Heart right ventricle (tissue), 16 donors: ENCODE measurements around the gene USP14. TPM values are rescaled to one million over a fixed set of nuclear protein-coding genes. Genes with fewer than 3 reads are reported as not detected.

Source experiments
- ATAC-seq, 8 donors: fragments of 200-7000 bp; cut with Tn5 transposase; one replicate each; pipeline ENCODE4 v1.9.1; 2020; ENCODE audit warnings: mild to moderate bottlenecking in 8 of 8, moderate library complexity in 8 of 8, moderate number of reproducible peaks in 1 of 8
- DNase-seq, 2 donors: peaks; one replicate each; pipeline ENCODE4 v3.0.0-alpha.2; 2020
- H3K27ac ChIP-seq, 10 donors: fragments of 200-600 bp; sonication (generic) in 2 of 10; one replicate each; pipeline versions ENCODE4 v1.5.0 to v1.8.0; 2020 to 2022; ENCODE audit warnings: mild to moderate bottlenecking in 3 of 10
- H3K27me3 ChIP-seq, 7 donors: fragments of 200-600 bp; one replicate each; pipeline ENCODE4 v1.8.0; 2021 to 2022; ENCODE audit warnings: mild to moderate bottlenecking in 2 of 7
- H3K36me3 ChIP-seq, 9 donors: fragments of 200-600 bp; sonication (generic) in 1 of 9; one replicate each; pipeline versions ENCODE4 v1.5.0 to v1.8.0; 2020 to 2022; ENCODE audit warnings: mild to moderate bottlenecking in 2 of 9
- H3K4me1 ChIP-seq, 9 donors: fragments of 200-600 bp; sonication (generic) in 1 of 9; one replicate each; pipeline versions ENCODE4 v1.5.0 to v1.8.0; 2020 to 2022; ENCODE audit warnings: mild to moderate bottlenecking in 4 of 9
- H3K4me3 ChIP-seq, 10 donors: fragments of 200-600 bp; sonication (generic) in 2 of 10; one replicate each; pipeline versions ENCODE4 v1.5.0 to v1.8.0; 2020 to 2022; ENCODE audit warnings: mild to moderate bottlenecking in 7 of 10, moderate library complexity in 2 of 10
- H3K9me3 ChIP-seq, 11 donors: fragments of 200-600 bp in 10 of 11; sonication (generic) in 2 of 11; one replicate each; pipeline versions ENCODE4 v1.5.0 to v1.8.0; 2013 to 2022; ENCODE audit warnings: mild to moderate bottlenecking in 2 of 11, control low read depth in 1 of 11, moderate library complexity in 1 of 11
- WGBS, 2 donors: extraction: QIAGEN DNeasy Blood & Tissue Kit; methylation state at CpG; one replicate each; pipeline ENCODE4 v1.1.7; 2013; ENCODE audit warnings: inconsistent platforms in 1 of 2; 5-methylcytosine and 5-hydroxymethylcytosine counted together
- intact Hi-C, 10 donors: fragments of 100-400 bp; cut with DNase I; formaldehyde crosslinking; loops; one replicate each; pipeline versions ENCODE4 v1.11.1 to v1.14.2; 2022
- polyA plus RNA-seq, 2 donors: library from polyadenylated mRNA; stranded (reverse); fragments of 200-250 nt; gene quantifications; one replicate each; pipeline ENCODE4 v1.2.3, GENCODE V29; 2013
- total RNA-seq, 10 donors: library from RNA; stranded (reverse); fragmentation: NEBNext Ultra II Directional in 3 of 10; extraction: Animal tissue kit (Norgen Biotek cat#: 25700) in 3 of 10; gene quantifications; one replicate each; pipeline versions ENCODE4 v1.2.1 to v1.2.4, GENCODE V29; 2021 to 2023
- TF ChIP-seq, protein P1 (sequence below), 9 donors: fragments of 200-600 bp; sonication (generic) in 2 of 9; IDR thresholded peaks; one replicate each; pipeline versions ENCODE4 v1.5.0 to v1.8.0; 2021 to 2022; ENCODE audit warnings: antibody characterized with exemption in 9 of 9, mild to moderate bottlenecking in 5 of 9, moderate library complexity in 1 of 9
- donor health status: Arrhythmogenic right ventricular cardiomyopathy.
- donor health status: ischemic (EF 13 %, LVEDD 7.1; RV severe dilation, severe dysfunction).
- donor health status: healthy with polysubstance abuse.
- donor health status: DM: no; HTN: yes; CAD: no.
- donor health status: DM: no; HTN: no; CAD: no.
- donor health status: ischemic (EF 25% LVEDD 6.9; RV normal size, moderate dysfunction).
- donor health status: ischemic (EF 25% LVEDD 5.7; RV mildly dilated, moderate dysfunction).
- donor health status: healthy.
- donor health status: DM: yes; HTN: yes; CAD: no.
- donor health status: Ischemic cardiomyopathy.
- donor health status: ischemic (EF 35%, LVEDD 5.7; RV mildly dilated, moderate dysfunction).
- donor health status: nonischemic (EF 11% LVEDD 7.7; RV severe dilation, severe dysfunction).
- donor health status: DM: yes; HTN: yes; CAD: no.
- donor health status: PGD.
- donor health status: ischemic (EF 29% LVEDD 5.4; RV normal size, mild dysfunction).
- donor health status: nonischemic (EF 23%, LVEDD 6.1; RV moderate dilation, normal function).

The USP14 gene
- total and polyA plus RNA-seq, 12 donors, result 15.3 to 53.3 (median 48.4) TPM

DNA sequence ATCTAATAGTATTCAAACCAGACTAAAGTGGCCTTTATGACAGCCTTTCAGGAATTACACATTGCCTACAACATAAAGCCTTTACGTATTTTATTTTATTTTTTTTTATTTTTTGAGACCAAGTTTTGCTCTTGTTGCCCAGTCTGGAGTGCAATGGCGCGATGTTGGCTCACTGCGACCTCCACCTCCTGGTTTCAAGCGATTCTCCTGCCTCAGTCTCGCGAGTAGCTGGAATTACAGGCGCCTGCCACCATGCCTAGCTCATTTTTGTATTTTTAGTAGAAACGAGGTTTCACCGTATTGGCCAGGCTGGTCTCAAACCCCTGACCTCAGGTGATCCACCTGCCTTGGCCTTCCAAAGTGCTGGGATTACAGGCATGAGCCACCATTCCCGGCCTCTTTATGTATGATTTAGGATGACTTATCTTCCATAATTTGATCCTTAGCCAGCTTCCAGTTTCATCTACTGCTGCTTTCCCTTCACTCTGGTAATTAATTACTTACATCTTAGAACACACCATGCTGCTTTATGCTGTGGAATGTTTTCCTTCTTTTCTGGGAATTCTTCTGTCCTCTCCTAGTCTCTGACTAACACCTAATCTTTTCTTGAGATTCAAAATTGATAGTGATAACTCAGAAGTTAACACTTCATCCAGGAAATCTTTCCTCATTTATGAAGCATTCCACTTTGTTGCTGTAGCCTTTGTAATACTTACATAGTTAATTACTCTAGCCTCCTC, 2.6 kb downstream of the USP14 start:
- H3K4me1 ChIP-seq, result peaks cover 0 to 31% (median 24%) of the 10 kb centered on the region in 9 donors
- DNase-seq (no peak), ATAC-seq (no peak)
- TF ChIP-seq, protein P1, sequence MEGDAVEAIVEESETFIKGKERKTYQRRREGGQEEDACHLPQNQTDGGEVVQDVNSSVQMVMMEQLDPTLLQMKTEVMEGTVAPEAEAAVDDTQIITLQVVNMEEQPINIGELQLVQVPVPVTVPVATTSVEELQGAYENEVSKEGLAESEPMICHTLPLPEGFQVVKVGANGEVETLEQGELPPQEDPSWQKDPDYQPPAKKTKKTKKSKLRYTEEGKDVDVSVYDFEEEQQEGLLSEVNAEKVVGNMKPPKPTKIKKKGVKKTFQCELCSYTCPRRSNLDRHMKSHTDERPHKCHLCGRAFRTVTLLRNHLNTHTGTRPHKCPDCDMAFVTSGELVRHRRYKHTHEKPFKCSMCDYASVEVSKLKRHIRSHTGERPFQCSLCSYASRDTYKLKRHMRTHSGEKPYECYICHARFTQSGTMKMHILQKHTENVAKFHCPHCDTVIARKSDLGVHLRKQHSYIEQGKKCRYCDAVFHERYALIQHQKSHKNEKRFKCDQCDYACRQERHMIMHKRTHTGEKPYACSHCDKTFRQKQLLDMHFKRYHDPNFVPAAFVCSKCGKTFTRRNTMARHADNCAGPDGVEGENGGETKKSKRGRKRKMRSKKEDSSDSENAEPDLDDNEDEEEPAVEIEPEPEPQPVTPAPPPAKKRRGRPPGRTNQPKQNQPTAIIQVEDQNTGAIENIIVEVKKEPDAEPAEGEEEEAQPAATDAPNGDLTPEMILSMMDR (IDR thresholded peaks at IDR 0.05), result no peak
- H3K27ac ChIP-seq, result no peak overlapping the region
- H3K36me3 ChIP-seq, result peaks cover 0 to 37% (median 7%) of the 10 kb centered on the region in 9 donors
- intact Hi-C loops, result no loop called here
- H3K9me3 ChIP-seq, result no peaks in the 10 kb centered on the region
- WGBS, 2 donors, result 91 to 92% methylated on average over 11 of the region's 11 CpGs
- no peaks in the 10 kb centered on the region for H3K27me3 ChIP-seq
- H3K4me3 ChIP-seq, result no peak overlapping the region

DNA sequence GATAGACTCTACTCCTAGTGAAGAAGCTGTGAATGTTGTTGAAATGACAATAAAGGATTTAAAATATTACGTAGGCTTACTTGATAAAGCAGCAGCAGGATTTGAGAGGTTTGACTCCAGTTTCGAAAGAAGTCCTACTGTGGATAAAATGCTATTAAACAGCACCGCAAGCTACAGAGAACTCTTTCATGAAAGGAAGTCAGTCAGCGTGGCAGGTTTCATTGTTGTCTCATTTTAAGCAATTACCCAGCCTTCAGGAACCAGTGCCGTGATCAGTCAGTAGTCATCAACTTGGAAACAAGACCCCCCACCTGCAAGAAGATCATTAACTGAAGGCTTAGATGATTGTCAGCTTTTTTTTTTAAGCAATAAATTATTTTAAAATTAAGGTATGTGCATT, 14.0 kb downstream of the USP14 start:
- H3K27ac ChIP-seq, result no peak overlapping the region
- no peak for DNase-seq
- intact Hi-C loops, result no loop called here
- H3K36me3 ChIP-seq, result peaks cover 0 to 79% (median 27%) of the 10 kb centered on the region in 9 donors
- ATAC-seq, result no peak
- no peaks in the 10 kb centered on the region for H3K9me3 ChIP-seq
- no peak overlapping the region for H3K4me3 ChIP-seq
- H3K4me1 ChIP-seq, result peaks cover 0 to 7% (median 0%) of the 10 kb centered on the region in 9 donors
- TF ChIP-seq, protein P1 (IDR thresholded peaks at IDR 0.05), result no peak
- 89 to 92% methylated on average over 5 of the region's 5 CpGs for WGBS, 2 donors
- no peaks in the 10 kb centered on the region for H3K27me3 ChIP-seq

DNA sequence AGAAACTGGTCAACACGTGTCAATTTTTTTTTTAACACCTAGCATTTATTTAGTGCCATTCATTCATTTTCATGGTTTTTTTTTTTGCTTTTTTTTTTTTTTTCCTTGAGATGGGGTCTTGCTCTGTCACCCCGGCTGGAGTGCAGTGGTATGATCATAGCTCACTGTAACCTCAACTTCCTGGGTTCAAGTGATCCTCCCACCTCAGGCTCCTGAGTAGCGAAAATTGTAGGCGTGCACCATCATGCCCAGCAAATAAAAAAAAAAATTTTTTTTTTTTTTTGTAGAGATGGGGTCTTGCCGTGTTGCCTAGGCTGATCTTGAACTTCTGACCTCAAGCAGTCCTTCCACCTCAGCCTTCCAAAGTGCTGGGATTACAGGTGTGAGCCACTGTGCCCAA, 21.1 kb downstream of the USP14 start:
- no peak overlapping the region for H3K4me3 ChIP-seq
- intact Hi-C loops, result no loop called here
- no peaks in the 10 kb centered on the region for H3K27me3 ChIP-seq
- DNase-seq (no peak), ATAC-seq (no peak)
- TF ChIP-seq, protein P1 (IDR thresholded peaks at IDR 0.05), result no peak
- H3K27ac ChIP-seq, result no peak overlapping the region
- WGBS, 2 donors, result 90 to 95% methylated on average over 5 of the region's 5 CpGs
- H3K4me1 ChIP-seq, result peaks cover 0 to 21% (median 15%) of the 10 kb centered on the region in 9 donors
- peaks cover 0 to 56% (median 13%) of the 10 kb centered on the region in 9 donors for H3K36me3 ChIP-seq
- H3K9me3 ChIP-seq, result no peaks in the 10 kb centered on the region

DNA sequence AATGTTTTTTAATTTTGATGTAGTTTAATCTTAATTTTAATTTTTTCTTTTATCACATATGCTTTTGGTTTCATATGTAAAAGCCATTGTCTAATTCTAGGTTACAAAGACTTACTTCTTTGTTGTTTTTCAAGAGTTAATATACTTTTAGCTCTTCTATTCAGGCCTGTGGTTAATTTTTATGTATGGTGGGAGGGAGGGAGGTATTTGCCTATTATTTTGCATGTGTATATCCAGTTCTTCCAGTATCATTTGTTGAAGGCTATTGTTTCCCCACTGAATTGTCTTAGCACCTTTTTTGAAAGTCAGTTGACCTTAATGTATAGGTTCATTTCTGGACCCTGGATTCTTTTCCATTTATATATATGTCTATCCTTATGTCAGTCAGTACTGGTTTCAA, 23.4 kb downstream of the USP14 start:
- H3K4me3 ChIP-seq, result no peak overlapping the region
- peaks cover 0 to 69% (median 17%) of the 10 kb centered on the region in 9 donors for H3K36me3 ChIP-seq
- H3K27me3 ChIP-seq, result no peaks in the 10 kb centered on the region
- ATAC-seq (no peak), DNase-seq (no peak)
- TF ChIP-seq, protein P1 (IDR thresholded peaks at IDR 0.05), result no peak
- H3K27ac ChIP-seq, result no peak overlapping the region
- no peaks in the 10 kb centered on the region for H3K9me3 ChIP-seq
- H3K4me1 ChIP-seq, result peaks cover 0 to 22% (median 15%) of the 10 kb centered on the region in 9 donors
- intact Hi-C loops, result no loop called here
